NOMO-1 (cell line): ENCODE measurements around the gene MSL1.

Experiments used
- DNase-seq, 2 experiments: peaks; one replicate each; lab custom pipeline; 2025; ENCODE audit not compliant: unreplicated experiment in 2 of 2; lab: John Stamatoyannopoulos, UW

MSL1 gene

GRCh38 chr17:40091691-40092397 lies 29.9 kb upstream of the MSL1 start:
- no peak for DNase-seq

- DNase-seq, result no peak
These were observed 29.2 kb upstream of the MSL1 start for GRCh38 chr17:40092581-40092980.

GRCh38 chr17:40093005-40093579 lies 28.7 kb upstream of the MSL1 start:
- DNase-seq, result no peak

- no peak for DNase-seq
These were observed 28.1 kb upstream of the MSL1 start for GRCh38 chr17:40093580-40094201.

- DNase-seq, result no peak
These were observed 26.9 kb upstream of the MSL1 start for GRCh38 chr17:40094874-40095273.

GRCh38 chr17:40095351-40095943 lies 26.3 kb upstream of the MSL1 start:
- DNase-seq, result no peak

GRCh38 chr17:40095944-40096791 lies 25.6 kb upstream of the MSL1 start:
- peak; percentile 13 to 52 for DNase-seq

- no peak for DNase-seq
These were observed 24.7 kb upstream of the MSL1 start for GRCh38 chr17:40097087-40097486.

GRCh38 chr17:40097931-40098845 lies 23.6 kb upstream of the MSL1 start:
- no peak for DNase-seq

GRCh38 chr17:40098846-40099618 lies 22.7 kb upstream of the MSL1 start:
- DNase-seq, result peak; percentile 95 to 97

GRCh38 chr17:40099619-40100418 lies 22.0 kb upstream of the MSL1 start:
- peak; percentile 18 to 34 for DNase-seq

- no peak for DNase-seq
These were observed 21.4 kb upstream of the MSL1 start, which contains the start of gene NR1D1 for GRCh38 chr17:40100419-40100668. Gene NR1D1 (minus strand): TSS chr17:40100589. CDS start chr17:40100094, 495 bp downstream.

- DNase-seq, result peak; percentile 79 to 88
These were observed 21.0 kb upstream of the MSL1 start for GRCh38 chr17:40100669-40101366.

- no peak for DNase-seq
These were observed 20.2 kb upstream of the MSL1 start for GRCh38 chr17:40101367-40102210.

- DNase-seq, result no peak
These were observed 18.6 kb upstream of the MSL1 start for GRCh38 chr17:40103071-40103661.

GRCh38 chr17:40103688-40104087 lies 18.1 kb upstream of the MSL1 start:
- DNase-seq, result no peak
